SHP77 (cell line): ENCODE measurements around the gene CD34.

Experiments used
- DNase-seq, 2 experiments: peaks; one replicate each; lab custom pipeline; 2025; lab: John Stamatoyannopoulos, UW

The CD34 gene

GRCh38 chr1:207853372-207853757 is 57.6 kb downstream of the CD34 start:
- DNase-seq, result no peak

- DNase-seq, result no peak
Measured at GRCh38 chr1:207852576-207853371, 58.2 kb downstream of the CD34 start.

GRCh38 chr1:207851696-207852095 is 59.2 kb downstream of the CD34 start:
- DNase-seq, result no peak

GRCh38 chr1:207850621-207851407 is 60.1 kb downstream of the CD34 start:
- DNase-seq, result no peak

GRCh38 chr1:207849646-207850045 is 61.3 kb downstream of the CD34 start:
- DNase-seq, result no peak

- no peak for DNase-seq
Measured at GRCh38 chr1:207849016-207849415, 61.9 kb downstream of the CD34 start.

GRCh38 chr1:207848234-207848633 is 62.7 kb downstream of the CD34 start:
- peak in 1 of 2 experiments; percentile 27 for DNase-seq

GRCh38 chr1:207847116-207847515 is 63.8 kb downstream of the CD34 start:
- no peak for DNase-seq

- no peak for DNase-seq
Measured at GRCh38 chr1:207845109-207845508, 65.8 kb downstream of the CD34 start.

GRCh38 chr1:207844371-207844770 is 66.6 kb downstream of the CD34 start:
- no peak for DNase-seq

GRCh38 chr1:207842506-207842905 is 68.4 kb downstream of the CD34 start:
- no peak for DNase-seq

- no peak for DNase-seq
Measured at GRCh38 chr1:207841901-207842300, 69.0 kb downstream of the CD34 start.

- DNase-seq, result no peak
Measured at GRCh38 chr1:207841293-207841692, 69.6 kb downstream of the CD34 start.

GRCh38 chr1:207840380-207840779 is 70.5 kb downstream of the CD34 start:
- no peak for DNase-seq

GRCh38 chr1:207839083-207839413 is 71.9 kb downstream of the CD34 start:
- no peak for DNase-seq

GRCh38 chr1:207838156-207839082 is 72.5 kb downstream of the CD34 start:
- DNase-seq, result no peak

- DNase-seq, result no peak
Measured at GRCh38 chr1:207837673-207838072, 73.3 kb downstream of the CD34 start.

GRCh38 chr1:207836591-207837347 is 74.2 kb downstream of the CD34 start:
- DNase-seq, result no peak

- DNase-seq, result no peak
Measured at GRCh38 chr1:207835958-207836357, 75.0 kb downstream of the CD34 start.

GRCh38 chr1:207833956-207834660 is 76.8 kb downstream of the CD34 start:
- no peak for DNase-seq

GRCh38 chr1:207833381-207833780 is 77.5 kb downstream of the CD34 start:
- DNase-seq, result no peak
